Measurements from ENCODE around the gene RP9. TPM values are rescaled to one million over a fixed set of nuclear protein-coding genes. Genes with fewer than 3 reads are reported as not detected.

The RP9 gene
- total RNA-seq, 1 donor from 2014 or later: 29.4 TPM

- peaks cover 2% of the 10 kb centered on the region for H3K27me3 Mint-ChIP-seq (ENCODE audit: insufficient read depth, low read depth)
- H3K4me3 Mint-ChIP-seq: no peak overlapping the region
- peaks cover 54% of the 10 kb centered on the region for H4K20me1 ChIP-seq (ENCODE audit: low read depth)
- peaks cover 3% of the 10 kb centered on the region for H3F3A ChIP-seq (ENCODE audit: low read depth)
- no peaks in the 10 kb centered on the region for H3K36me3 ChIP-seq
- no peak for TF ChIP-seq CTCF (IDR thresholded peaks at IDR 0.05)
- no peak for TF ChIP-seq EZH2 (IDR thresholded peaks at IDR 0.05)
- no peak for TF ChIP-seq EZH2phosphoT487 (IDR thresholded peaks at IDR 0.05)
- no peak overlapping the region for H3K27ac Mint-ChIP-seq
- H3K27ac ChIP-seq: no peak overlapping the region
- no peak overlapping the region for H3K4me2 ChIP-seq
- H3K79me2 ChIP-seq (ENCODE audit: low read depth): peaks cover 100% of the 10 kb centered on the region
- DNase-seq (ENCODE audit: low spot score): no peak
- H3K36me3 Mint-ChIP-seq: peaks cover 30% of the 10 kb centered on the region
- peaks cover 3% of the 10 kb centered on the region for H3K4me1 Mint-ChIP-seq
- no peaks in the 10 kb centered on the region for H3K27me3 ChIP-seq
- H3K9me3 ChIP-seq (ENCODE audit: low read depth): no peaks in the 10 kb centered on the region
- no peak overlapping the region for H3K4me3 ChIP-seq
- H3K9me3 Mint-ChIP-seq: peaks cover 9% of the 10 kb centered on the region
- H3K9ac ChIP-seq: no peak overlapping the region
- no peak overlapping the region for H2AFZ ChIP-seq (replicated peaks)
- no peaks in the 10 kb centered on the region for H3K4me1 ChIP-seq
These were observed 54.0 kb downstream of the RP9 start for GRCh38 chr7:33055158-33055557.

GRCh38 chr7:33054261-33054964, 54.8 kb downstream of the RP9 start:
- H4K20me1 ChIP-seq (ENCODE audit: low read depth): peaks cover 52% of the 10 kb centered on the region
- H3K4me3 Mint-ChIP-seq: no peak overlapping the region
- H3K27ac ChIP-seq: no peak overlapping the region
- H3K9me3 ChIP-seq (ENCODE audit: low read depth): no peaks in the 10 kb centered on the region
- H3K27ac Mint-ChIP-seq: no peak overlapping the region
- peaks cover 6% of the 10 kb centered on the region for H3K9me3 Mint-ChIP-seq
- H2AFZ ChIP-seq (replicated peaks): no peak overlapping the region
- H3K4me3 ChIP-seq: no peak overlapping the region
- peaks cover 3% of the 10 kb centered on the region for H3K4me1 Mint-ChIP-seq
- H3K9ac ChIP-seq: no peak overlapping the region
- peaks cover 2% of the 10 kb centered on the region for H3K27me3 Mint-ChIP-seq (ENCODE audit: insufficient read depth, low read depth)
- no peak overlapping the region for H3K4me2 ChIP-seq
- H3K36me3 Mint-ChIP-seq: peaks cover 25% of the 10 kb centered on the region
- peaks cover 3% of the 10 kb centered on the region for H3F3A ChIP-seq (ENCODE audit: low read depth)
- H3K79me2 ChIP-seq (ENCODE audit: low read depth): peaks cover 99% of the 10 kb centered on the region
- no peaks in the 10 kb centered on the region for H3K36me3 ChIP-seq
- no peaks in the 10 kb centered on the region for H3K27me3 ChIP-seq
- H3K4me1 ChIP-seq: no peaks in the 10 kb centered on the region
- no peak for TF ChIP-seq EZH2 (IDR thresholded peaks at IDR 0.05)
- no peak for TF ChIP-seq EZH2phosphoT487 (IDR thresholded peaks at IDR 0.05)
- no peak for TF ChIP-seq CTCF (IDR thresholded peaks at IDR 0.05)
- DNase-seq (ENCODE audit: low spot score): no peak

GRCh38 chr7:33053721-33054120, 55.5 kb downstream of the RP9 start:
- Histone ChIP-seq H3K27me3 (no peaks in the 10 kb centered on the region), H3K79me2 (ENCODE audit: low read depth) (peaks cover 99% of the 10 kb centered on the region), H3K27ac (no peak overlapping the region), H3K4me2 (no peak overlapping the region), H3K4me3 (no peak overlapping the region), H2AFZ (replicated peaks) (no peak overlapping the region), H3F3A (ENCODE audit: low read depth) (peaks cover 3% of the 10 kb centered on the region), H3K4me1 (no peaks in the 10 kb centered on the region), H4K20me1 (ENCODE audit: low read depth) (peaks cover 49% of the 10 kb centered on the region), H3K9ac (no peak overlapping the region), H3K36me3 (no peaks in the 10 kb centered on the region), H3K9me3 (ENCODE audit: low read depth) (no peaks in the 10 kb centered on the region)
- TF ChIP-seq EZH2phosphoT487 (IDR thresholded peaks at IDR 0.05) (no peak), EZH2 (IDR thresholded peaks at IDR 0.05) (no peak), CTCF (IDR thresholded peaks at IDR 0.05) (no peak)
- Mint-ChIP-seq H3K36me3 (peaks cover 19% of the 10 kb centered on the region), H3K4me3 (no peak overlapping the region), H3K4me1 (peaks cover 3% of the 10 kb centered on the region), H3K27me3 (ENCODE audit: insufficient read depth, low read depth) (peaks cover 2% of the 10 kb centered on the region), H3K9me3 (peaks cover 6% of the 10 kb centered on the region), H3K27ac (no peak overlapping the region)
- DNase-seq (ENCODE audit: low spot score): no peak
